ENCODE measurements around the gene PXK.
"Not testable (repeated sequence)": the region's sequence is repeated elsewhere in the genome, so short reads cannot be mapped to it uniquely, and the experiment has no call there.

PXK gene

DNA sequence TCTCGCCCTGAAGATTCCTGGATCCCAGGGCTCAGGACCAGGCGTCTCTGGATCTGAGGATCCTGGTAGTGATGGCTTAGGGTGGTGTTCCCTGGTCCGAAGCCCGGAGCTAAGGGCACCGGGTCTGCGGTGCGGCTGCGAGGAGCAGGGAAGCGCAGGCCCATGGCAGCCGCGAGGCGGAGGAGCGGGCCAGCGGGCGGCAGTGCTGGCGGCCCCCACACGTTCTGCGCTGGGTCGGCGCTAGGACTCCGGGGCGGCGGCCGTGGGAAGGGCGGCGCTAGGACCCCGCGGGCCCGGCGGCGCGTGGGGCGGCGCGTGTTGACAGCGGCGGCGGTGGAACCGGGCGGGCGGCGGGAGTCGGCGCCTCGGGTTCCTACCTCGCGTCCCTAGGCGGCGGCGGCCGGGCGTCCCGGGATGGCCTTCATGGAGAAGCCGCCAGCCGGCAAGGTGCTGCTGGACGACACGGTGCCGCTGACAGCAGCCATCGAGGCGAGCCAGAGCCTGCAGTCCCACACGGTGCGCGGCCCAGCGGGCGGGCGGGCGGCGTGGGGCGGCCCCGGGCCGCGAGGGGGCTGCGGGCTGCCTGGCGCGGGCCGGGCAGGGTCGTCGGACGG lies at the start of gene PXK:
Gene PXK, plus strand, starts transcription at position 318 of the 614 bp plus-strand sequence. Its CDS starts 97 bp downstream, at position 415.
- DNase-seq (ENCODE audit: low read depth in 2 of 2) = peak; percentile 74 to 76

- DNase-seq (ENCODE audit: low read depth in 2 of 2) = no peak
These were observed 47.4 kb upstream of the PXK start for GRCh38 chr3:58285334-58285733.

- no peak for DNase-seq (ENCODE audit: low read depth in 2 of 2)
These were observed 45.3 kb upstream of the PXK start for GRCh38 chr3:58287354-58287753.

- no peak for DNase-seq (ENCODE audit: low read depth in 2 of 2)
These were observed 44.5 kb upstream of the PXK start for GRCh38 chr3:58288011-58288728.

GRCh38 chr3:58288964-58289613 lies 43.6 kb upstream of the PXK start:
- not testable (repeated sequence) for DNase-seq (ENCODE audit: low read depth in 2 of 2)

GRCh38 chr3:58290446-58290845 lies 42.2 kb upstream of the PXK start:
- not testable (repeated sequence) for DNase-seq (ENCODE audit: low read depth in 2 of 2)

- DNase-seq (ENCODE audit: low read depth in 2 of 2) = no peak
These were observed 40.9 kb upstream of the PXK start for GRCh38 chr3:58291671-58292338.

DNA sequence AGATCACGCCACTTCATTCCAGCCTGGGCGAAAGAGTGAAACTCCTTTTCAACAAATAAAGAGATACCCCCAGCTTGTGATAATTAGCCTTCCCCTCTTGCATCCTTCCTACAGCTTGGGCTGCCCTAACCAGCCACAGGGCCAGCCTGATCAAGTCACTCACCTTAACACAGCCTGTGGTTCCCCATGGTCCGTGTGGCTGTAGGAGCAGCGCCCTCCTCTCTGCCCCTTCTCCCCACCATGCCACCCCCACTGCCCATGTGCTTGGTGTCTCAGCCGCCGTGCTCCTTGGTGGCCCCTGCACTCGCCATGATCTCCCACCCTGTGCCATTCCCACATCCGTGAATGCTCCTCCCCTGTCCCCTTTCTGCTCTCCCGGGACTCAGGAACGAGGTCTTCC lies 39.8 kb upstream of the PXK start:
- DNase-seq (ENCODE audit: low read depth in 2 of 2) = no peak

- no peak for DNase-seq (ENCODE audit: low read depth in 2 of 2)
These were observed 39.2 kb upstream of the PXK start for GRCh38 chr3:58293516-58293915.

DNA sequence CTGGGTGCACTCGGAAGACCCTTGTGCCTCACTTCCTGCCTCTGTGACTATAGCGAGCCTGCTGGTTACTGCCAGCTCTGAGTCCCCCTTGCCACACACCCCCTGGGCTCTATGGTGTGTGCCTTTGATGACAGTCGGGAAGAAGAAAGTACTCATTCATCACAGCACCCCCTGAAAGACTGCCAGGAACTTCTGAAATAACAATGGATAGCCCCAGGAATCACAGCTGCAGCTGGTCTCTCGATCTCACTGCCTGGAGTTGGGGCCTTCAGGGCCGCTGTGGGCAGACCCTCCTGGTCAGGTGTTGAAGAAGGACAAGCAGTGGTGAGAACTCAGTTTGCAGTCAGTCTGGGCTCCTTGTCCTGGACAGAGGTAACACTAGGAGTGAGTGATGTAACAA lies 36.4 kb upstream of the PXK start:
- no peak for DNase-seq (ENCODE audit: low read depth in 2 of 2)

DNA sequence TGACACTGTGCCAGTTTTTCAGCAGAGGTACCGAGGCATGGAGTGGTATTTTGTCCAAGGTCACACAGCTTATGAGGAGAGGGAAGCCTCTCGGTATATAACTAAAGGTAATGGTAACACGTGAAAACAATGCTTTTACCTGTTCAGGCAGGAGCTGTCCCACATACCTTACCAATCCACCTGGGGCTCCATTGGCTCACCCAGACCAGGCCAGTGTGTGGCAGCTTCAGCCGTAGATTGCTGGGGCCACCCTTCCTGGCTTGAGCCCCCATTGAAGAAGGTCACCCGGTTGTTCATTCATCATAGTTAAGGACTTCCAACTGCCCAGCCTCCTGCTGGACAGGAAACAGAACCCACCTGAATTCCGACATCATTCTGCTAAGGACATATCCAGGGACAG lies 35.8 kb upstream of the PXK start:
- DNase-seq (ENCODE audit: low read depth in 2 of 2) = no peak

DNA sequence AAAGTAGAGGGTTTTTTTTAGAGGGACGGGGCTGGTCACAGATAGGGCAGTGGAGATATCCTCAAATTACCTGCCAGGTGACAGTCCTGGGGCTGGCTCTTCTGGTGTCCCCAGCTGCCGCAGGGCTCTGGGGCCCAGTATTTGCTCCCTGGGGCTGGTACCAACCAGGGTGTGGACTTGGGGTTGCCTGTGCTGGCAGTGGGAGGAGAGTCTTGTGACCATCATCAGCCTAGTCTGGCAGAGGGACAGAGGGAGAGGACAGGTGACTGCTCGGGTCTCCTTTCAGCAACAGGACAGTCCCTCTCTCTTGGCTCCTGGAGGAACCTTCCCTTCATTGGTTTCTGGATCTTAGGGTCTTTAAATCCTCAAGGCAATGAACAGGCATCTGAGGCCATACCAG lies 34.5 kb upstream of the PXK start:
- DNase-seq (ENCODE audit: low read depth in 2 of 2) = no peak

- no peak for DNase-seq (ENCODE audit: low read depth in 2 of 2)
These were observed 33.6 kb upstream of the PXK start for GRCh38 chr3:58299075-58299474.

GRCh38 chr3:58299839-58300516 lies 32.7 kb upstream of the PXK start:
- DNase-seq (ENCODE audit: low read depth in 2 of 2) = no peak

- DNase-seq (ENCODE audit: low read depth in 2 of 2) = peak; percentile 98 to 99
These were observed 26.6 kb upstream of the PXK start, which contains the start of the genes HTD2 and RPP14 for GRCh38 chr3:58305882-58306711. HTD2 (plus strand) TSS chr3:58306520; CDS start chr3:58317614, 11,094 bp downstream. RPP14 (plus strand) TSS chr3:58306245; CDS start chr3:58310330, 4,085 bp downstream.

DNA sequence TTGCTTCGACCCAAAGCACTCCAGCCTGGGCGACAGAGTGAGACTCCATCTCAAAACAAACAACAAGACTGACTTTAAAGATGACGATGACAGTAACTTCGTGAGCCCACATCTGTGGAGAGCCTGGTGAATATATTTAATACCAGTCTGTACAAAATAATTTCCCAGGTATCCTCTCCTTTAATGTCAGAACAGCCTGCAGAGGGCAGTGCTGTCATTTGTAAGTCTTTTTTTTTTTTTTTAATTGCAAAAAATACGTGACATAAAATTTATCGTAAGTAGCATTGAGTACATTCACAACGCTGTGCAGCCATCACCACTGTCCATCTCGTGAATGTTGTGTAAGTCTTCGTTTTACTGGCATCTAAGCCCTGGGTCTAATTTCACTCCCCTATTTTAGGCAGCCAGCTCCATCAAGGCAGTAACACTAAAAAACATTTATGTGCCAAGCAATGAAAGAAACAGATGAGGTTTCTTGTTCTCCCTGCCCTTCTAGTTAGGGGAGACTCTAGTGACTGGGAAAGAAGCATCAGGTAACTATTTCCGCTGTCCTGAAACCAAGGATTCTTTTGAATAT lies 25.0 kb upstream of the PXK start:
- DNase-seq (ENCODE audit: low read depth in 2 of 2) = peak; percentile 22 to 24

GRCh38 chr3:58308728-58309127 lies 24.0 kb upstream of the PXK start:
- DNase-seq (ENCODE audit: low read depth in 2 of 2) = no peak

- DNase-seq (ENCODE audit: low read depth in 2 of 2) = no peak
These were observed 14.9 kb upstream of the PXK start for GRCh38 chr3:58317811-58318210.

DNA sequence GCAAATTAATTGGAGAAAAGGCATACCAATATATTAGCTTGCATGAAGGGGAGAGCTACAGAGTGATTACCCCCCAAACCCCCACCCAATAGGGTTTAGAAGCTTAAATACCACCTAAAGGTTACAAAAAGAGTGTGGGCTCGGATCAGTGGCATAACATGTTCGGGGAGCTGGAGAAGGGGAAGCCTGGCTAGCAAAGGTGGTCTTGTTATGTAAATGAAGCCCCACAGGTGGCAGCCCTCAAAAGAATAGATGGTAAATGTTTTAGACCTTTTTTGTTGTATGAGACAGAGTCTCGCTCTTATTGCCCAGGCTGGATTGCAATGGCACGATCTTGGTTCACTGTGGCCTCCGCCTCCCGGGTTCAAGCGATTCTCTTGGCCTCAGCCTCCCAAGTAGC lies 10.9 kb upstream of the PXK start:
- no peak for DNase-seq (ENCODE audit: low read depth in 2 of 2)

DNA sequence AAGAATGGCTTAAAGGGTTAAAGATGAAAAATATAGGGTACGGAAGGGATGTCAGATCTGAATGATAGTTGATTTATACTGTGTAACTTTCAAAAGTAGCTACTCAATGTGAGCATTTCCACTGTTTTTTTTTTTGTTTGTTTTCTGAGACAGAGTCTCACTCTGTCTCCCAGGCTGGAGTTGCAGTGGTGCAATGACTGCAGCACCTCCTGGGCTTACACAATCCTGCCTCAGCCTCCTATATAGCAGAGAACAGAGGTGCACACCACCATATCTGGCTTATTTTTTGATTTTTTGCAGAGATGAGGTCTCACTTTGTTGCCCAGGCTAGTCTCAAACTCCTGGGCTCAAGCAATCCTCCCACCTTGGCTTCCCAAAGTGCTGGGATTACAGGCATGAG lies 9.9 kb upstream of the PXK start:
- no peak for DNase-seq (ENCODE audit: low read depth in 2 of 2)

Data from stimulated activated CD4-positive, alpha-beta T cell treated with anti-CD3 and anti-CD28 coated beads, Interleukin-4, amount 100 ng/mL, for 48 hours (primary cell).